Activated naive CD4-positive, alpha-beta T cell treated with anti-CD3 and anti-CD28 coated beads, Interleukin-2, amount 50 U/mL, for 24 hours (primary cell): ENCODE measurements around the gene LYZL2.
"Not testable (repeated sequence)": the region's sequence is repeated elsewhere in the genome, so short reads cannot be mapped to it uniquely, and the experiment has no call there.

Experiments used
- H3K27ac Mint-ChIP-seq: one replicate; pipeline ENCODE4 v1.8.0; 2021; ENCODE audit warnings: mild to moderate bottlenecking, mixed read lengths
- H3K27me3 Mint-ChIP-seq: one replicate; pipeline ENCODE4 v1.8.0; 2021; ENCODE audit warnings: mixed read lengths
- H3K36me3 Mint-ChIP-seq: one replicate; pipeline ENCODE4 v1.8.0; 2021; ENCODE audit warnings: mixed read lengths
- H3K4me1 Mint-ChIP-seq: one replicate; pipeline ENCODE4 v1.8.0; 2021; ENCODE audit warnings: mixed read lengths
- H3K4me3 Mint-ChIP-seq: one replicate; pipeline ENCODE4 v1.8.0; 2021; ENCODE audit warnings: mild to moderate bottlenecking, mixed read lengths
- H3K9me3 Mint-ChIP-seq: one replicate; pipeline ENCODE4 v1.8.0; 2021; ENCODE audit warnings: mixed read lengths

The LYZL2 gene

DNA sequence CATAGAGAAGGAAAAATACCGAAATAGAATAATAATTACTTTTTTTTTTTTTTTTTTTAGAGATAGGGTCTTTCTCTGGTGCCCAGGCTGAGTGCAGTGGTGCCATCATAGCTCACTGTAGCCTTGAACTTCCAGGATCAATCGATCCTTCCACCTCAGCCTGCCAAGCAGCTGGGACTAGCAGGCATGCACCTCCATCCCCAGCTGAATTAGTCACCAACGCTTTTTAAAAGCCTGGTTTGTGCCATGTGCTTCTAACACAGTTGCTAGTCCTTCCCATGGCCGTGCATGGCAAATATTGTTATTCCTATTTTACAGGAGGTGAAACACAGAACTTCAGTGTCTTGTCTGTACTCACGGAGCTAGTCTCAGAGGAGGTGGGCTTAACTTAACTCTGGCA is 23.2 kb downstream of the LYZL2 start:
- Mint-ChIP-seq H3K9me3 (no peaks in the 10 kb centered on the region), H3K27me3 (peaks cover 6% of the 10 kb centered on the region), H3K4me3 (no peak overlapping the region), H3K36me3 (no peaks in the 10 kb centered on the region), H3K4me1 (no peaks in the 10 kb centered on the region), H3K27ac (no peak overlapping the region)

DNA sequence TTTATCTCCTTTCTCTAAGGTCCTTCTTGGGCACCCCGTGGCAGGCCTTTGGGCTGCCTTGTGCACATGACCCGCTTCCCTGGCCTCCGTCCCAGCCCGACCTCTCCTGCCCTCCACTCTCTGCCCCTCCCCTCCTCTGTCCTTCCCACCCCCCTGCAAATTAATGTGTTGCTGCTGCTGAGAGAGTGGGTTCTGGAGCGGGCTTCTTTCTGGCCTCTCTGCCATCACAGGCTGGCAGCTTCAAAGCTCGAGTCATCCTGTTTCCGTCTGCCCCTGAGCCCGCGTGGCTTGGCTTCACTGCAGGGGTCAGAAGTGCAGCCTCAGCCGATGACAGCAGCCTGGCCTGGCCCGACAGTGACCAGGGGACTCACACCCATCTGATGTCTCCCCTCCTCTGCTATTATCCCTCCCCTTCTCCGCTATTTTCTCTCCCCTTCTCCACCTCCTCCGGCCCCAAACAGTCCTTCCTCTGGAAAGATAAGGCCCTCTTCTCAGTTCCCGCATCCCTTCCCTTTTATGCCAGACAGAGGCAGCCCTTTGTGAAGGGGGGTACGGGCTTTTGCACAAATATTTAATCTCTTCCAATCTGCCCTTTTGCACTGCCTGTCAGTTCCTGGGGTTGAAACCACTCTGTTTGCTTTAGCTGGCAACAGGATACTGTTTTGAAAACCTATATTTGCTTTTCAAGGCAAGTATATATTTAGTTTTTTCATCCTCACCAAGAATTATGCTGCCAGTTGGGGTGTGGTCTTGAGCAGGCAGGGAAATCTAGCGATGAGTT is 24.0 kb downstream of the LYZL2 start:
- not testable (repeated sequence) for H3K27me3 Mint-ChIP-seq, H3K36me3 Mint-ChIP-seq, H3K9me3 Mint-ChIP-seq

DNA sequence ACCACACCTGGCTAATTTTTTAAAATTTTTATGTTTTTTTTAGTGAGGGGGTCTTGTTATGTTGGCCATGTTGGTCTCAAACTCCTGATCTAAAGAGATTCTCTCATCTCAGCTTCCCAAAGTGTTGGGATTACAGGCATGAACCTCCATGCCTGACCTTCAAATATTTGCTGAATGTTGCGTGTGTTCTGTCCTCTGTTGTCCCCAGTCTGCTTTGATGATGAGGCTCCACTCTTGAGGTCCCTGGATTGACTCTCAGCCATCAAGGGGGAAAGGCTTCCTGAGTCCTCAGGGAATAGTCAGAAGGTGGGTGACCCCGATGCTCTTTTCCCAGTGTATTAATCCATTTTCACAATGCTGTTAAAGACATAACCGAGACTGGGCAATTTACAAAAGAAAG is 26.0 kb downstream of the LYZL2 start:
- H3K4me1 Mint-ChIP-seq, result no peaks in the 10 kb centered on the region
- H3K27me3 Mint-ChIP-seq, result peaks cover 1% of the 10 kb centered on the region
- no peaks in the 10 kb centered on the region for H3K36me3 Mint-ChIP-seq
- no peaks in the 10 kb centered on the region for H3K9me3 Mint-ChIP-seq
- H3K4me3 Mint-ChIP-seq, result no peak overlapping the region
- no peak overlapping the region for H3K27ac Mint-ChIP-seq

More for the DNA sequence above, 24.0 kb downstream of the LYZL2 start:
- H3K4me1 Mint-ChIP-seq, H3K4me3 Mint-ChIP-seq, H3K27ac Mint-ChIP-seq: not testable (repeated sequence)

DNA sequence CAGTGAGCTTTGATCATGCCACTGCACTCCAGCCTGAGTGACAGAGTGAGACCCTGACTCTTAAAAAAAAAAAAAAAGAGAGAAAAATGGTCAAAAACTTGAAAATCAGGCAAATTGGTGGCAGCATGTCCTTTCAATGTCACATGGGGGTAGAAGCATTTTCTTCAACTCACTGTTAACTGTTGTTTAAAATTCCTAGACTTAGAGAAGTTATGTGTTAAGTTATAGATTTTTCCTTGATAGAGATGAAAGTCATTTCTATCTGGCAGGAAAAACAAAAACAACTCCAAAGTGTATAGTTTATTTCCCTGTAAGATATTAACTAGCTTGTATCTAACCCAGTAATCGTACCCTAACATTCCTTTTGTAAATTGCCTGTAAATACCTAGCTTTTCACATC is 26.8 kb downstream of the LYZL2 start:
- Mint-ChIP-seq H3K4me3 (no peak overlapping the region), H3K27me3 (no peaks in the 10 kb centered on the region), H3K36me3 (no peaks in the 10 kb centered on the region), H3K9me3 (no peaks in the 10 kb centered on the region), H3K27ac (no peak overlapping the region), H3K4me1 (no peaks in the 10 kb centered on the region)

GRCh38 chr10:30600005-30600404 is 29.5 kb downstream of the LYZL2 start:
- H3K4me3 Mint-ChIP-seq, result no peak overlapping the region
- no peaks in the 10 kb centered on the region for H3K36me3 Mint-ChIP-seq
- H3K9me3 Mint-ChIP-seq, result no peaks in the 10 kb centered on the region
- no peaks in the 10 kb centered on the region for H3K4me1 Mint-ChIP-seq
- no peak overlapping the region for H3K27ac Mint-ChIP-seq
- no peaks in the 10 kb centered on the region for H3K27me3 Mint-ChIP-seq

DNA sequence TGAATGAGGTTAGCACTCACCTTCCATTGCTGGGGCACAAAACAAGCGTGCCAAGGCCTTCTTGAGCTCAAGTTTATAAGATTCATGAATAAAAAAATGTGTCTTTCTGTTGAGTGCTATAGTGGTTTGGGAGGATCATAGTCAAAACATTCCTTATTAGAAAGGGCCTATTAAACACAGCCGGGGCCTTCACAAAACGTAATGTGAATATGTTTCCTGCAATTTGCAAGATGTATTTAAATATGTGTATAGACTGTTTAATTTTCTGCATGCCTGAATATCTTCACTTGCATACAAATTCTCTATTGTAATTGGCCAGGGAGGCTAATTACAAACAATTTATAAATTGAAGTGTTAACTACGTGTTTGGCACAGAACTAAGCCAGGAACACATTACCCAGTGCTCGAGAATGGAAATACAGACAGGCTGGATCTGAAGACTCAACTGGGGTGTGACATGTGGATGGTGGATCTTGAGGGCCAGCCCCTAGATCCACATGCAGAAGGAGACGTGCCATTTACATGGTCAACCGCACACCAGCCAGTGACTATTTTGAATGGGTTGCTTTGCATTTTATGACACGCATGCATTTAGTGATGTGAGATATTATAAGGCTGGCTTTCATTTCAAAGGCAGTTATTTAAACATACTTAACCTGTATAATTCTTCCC is 31.3 kb downstream of the LYZL2 start:
- H3K27me3 Mint-ChIP-seq, result no peaks in the 10 kb centered on the region
- no peaks in the 10 kb centered on the region for H3K9me3 Mint-ChIP-seq
- no peaks in the 10 kb centered on the region for H3K36me3 Mint-ChIP-seq
- no peak overlapping the region for H3K4me3 Mint-ChIP-seq
- no peak overlapping the region for H3K27ac Mint-ChIP-seq
- no peaks in the 10 kb centered on the region for H3K4me1 Mint-ChIP-seq

DNA sequence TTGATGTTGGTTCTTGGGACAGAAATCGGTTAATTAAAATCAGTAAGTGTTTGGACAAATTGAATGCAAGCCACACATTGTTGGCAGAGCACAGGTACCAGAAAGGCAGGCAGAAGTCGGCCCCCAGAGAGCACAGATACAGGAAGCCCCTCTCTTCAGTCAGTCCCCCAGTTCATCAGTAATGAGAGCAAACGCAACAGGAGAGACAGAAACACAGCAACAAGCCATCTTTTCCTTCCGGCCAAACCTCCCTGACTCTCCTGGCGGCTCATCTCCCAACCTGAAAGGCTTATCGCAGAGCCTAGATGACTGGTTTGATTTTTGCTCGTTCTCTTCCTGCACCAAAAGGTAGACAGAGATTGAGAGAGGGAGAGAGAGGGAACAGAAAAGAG is 32.1 kb downstream of the LYZL2 start:
- H3K4me1 Mint-ChIP-seq, H3K9me3 Mint-ChIP-seq, H3K27ac Mint-ChIP-seq, H3K4me3 Mint-ChIP-seq, H3K27me3 Mint-ChIP-seq, H3K36me3 Mint-ChIP-seq: not testable (repeated sequence)

DNA sequence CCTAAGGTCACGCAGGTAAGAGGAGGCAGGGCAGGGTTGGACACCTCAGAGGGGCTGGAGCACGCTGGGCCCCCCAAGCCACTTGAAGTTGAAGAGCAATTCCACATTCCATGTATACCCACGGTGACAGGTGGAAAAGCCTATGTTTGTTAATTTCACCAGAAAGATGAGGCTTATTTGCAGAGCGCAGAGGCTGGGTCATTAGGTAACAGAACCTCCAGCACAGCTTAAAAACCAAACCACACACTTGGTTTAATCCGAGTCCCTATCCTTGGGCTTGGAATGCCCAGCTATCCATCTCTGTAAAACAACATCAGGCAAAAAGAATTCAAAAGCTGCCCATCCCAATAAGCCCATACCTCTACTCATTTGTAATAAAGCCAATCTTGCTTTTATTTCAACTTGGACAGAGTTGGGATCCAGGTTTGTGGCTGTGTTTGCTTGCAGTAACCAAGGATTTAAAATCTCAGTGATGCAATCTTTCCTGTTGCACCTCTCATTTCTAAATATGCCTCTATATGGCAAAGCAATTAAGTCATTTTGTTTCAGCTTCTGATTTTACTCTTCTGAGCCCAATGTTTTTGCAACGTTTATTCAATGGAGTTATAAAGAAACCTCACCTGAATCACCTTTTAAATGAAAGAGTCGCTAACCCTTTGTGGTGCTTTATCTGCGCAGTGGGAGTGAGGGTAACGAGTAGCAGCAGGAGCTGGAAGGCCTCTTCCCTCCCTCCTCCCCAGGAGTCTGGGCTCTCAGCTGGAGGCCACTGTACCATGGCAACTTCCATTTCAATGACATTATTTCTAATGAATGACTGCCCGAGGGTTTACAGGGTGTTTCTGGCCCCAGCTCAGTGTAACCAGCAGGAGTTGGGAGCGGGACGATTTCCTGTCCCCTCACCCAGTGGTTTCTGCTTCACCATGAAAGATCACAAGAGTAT is 32.8 kb downstream of the LYZL2 start:
- H3K36me3 Mint-ChIP-seq, H3K4me1 Mint-ChIP-seq, H3K4me3 Mint-ChIP-seq, H3K27ac Mint-ChIP-seq, H3K27me3 Mint-ChIP-seq, H3K9me3 Mint-ChIP-seq: not testable (repeated sequence)

DNA sequence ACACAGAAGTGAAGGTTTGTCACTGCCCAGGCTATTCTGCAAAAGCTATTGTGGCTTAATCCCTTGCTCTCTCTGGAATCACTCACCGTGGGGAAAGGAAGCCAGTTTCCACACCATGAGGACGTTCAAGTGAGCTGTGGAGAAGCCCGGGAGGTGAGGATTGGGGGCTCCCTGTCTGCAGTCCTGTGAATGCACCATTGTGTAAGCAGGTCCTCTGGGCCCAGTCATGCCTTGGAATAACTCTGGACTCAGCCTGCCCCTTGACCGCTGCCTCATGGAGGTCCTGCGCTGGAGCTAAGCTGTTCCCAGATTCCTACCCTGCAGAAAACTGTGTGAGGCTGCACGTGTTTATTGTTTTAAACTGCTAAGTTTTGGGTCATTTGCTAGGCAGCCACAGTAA is 33.5 kb downstream of the LYZL2 start:
- no peak overlapping the region for H3K27ac Mint-ChIP-seq
- no peaks in the 10 kb centered on the region for H3K36me3 Mint-ChIP-seq
- no peaks in the 10 kb centered on the region for H3K9me3 Mint-ChIP-seq
- H3K27me3 Mint-ChIP-seq, result no peaks in the 10 kb centered on the region
- no peak overlapping the region for H3K4me3 Mint-ChIP-seq
- H3K4me1 Mint-ChIP-seq, result no peaks in the 10 kb centered on the region

DNA sequence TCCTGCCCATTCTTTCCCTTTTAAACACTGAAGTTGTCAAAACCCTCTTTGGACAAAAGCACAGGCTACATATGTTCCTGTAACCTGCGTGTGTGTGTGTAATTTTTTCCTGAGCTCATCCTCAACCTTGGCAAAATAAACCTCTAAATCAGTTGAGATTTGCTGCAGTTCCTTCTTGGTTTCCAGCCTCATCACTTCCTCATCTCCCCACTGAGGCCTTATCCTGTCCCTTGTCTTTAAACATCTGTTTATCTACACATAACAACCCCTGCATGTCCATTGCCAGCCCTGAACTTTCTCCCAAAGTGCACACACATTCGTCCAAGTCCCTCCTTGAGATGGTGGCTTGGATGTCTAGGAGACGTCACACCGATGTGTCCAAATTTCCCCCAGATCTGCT is 35.5 kb downstream of the LYZL2 start:
- no peak overlapping the region for H3K4me3 Mint-ChIP-seq
- H3K36me3 Mint-ChIP-seq, result no peaks in the 10 kb centered on the region
- H3K27ac Mint-ChIP-seq, result no peak overlapping the region
- H3K9me3 Mint-ChIP-seq, result no peaks in the 10 kb centered on the region
- H3K27me3 Mint-ChIP-seq, result no peaks in the 10 kb centered on the region
- H3K4me1 Mint-ChIP-seq, result no peaks in the 10 kb centered on the region

GRCh38 chr10:30592770-30593169 is 36.8 kb downstream of the LYZL2 start:
- not testable (repeated sequence) for H3K9me3 Mint-ChIP-seq, H3K4me1 Mint-ChIP-seq, H3K27me3 Mint-ChIP-seq, H3K27ac Mint-ChIP-seq, H3K4me3 Mint-ChIP-seq, H3K36me3 Mint-ChIP-seq

DNA sequence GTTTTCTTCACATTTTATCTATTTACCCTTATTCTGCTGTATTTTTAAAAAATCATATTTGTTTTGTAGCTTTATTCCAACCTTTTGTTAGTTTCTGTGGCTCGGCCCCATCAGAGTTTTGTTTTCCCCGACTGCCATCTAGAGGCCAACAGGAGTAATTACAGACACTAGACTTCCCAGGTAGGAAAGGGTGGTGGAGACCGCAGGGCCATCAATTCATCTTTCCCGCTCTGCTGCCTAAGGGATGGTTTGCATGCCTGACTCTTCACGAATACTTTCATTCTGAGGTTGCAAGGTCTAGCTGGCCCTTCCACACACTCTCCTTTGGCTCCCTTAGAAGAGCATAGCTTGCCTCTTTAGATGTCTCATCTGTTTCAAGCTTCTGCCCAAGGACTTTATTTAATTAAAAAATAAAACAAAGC is 38.3 kb downstream of the LYZL2 start:
- no peak overlapping the region for H3K27ac Mint-ChIP-seq
- H3K27me3 Mint-ChIP-seq, result no peaks in the 10 kb centered on the region
- no peak overlapping the region for H3K4me3 Mint-ChIP-seq
- H3K4me1 Mint-ChIP-seq, result no peaks in the 10 kb centered on the region
- no peaks in the 10 kb centered on the region for H3K9me3 Mint-ChIP-seq
- no peaks in the 10 kb centered on the region for H3K36me3 Mint-ChIP-seq

DNA sequence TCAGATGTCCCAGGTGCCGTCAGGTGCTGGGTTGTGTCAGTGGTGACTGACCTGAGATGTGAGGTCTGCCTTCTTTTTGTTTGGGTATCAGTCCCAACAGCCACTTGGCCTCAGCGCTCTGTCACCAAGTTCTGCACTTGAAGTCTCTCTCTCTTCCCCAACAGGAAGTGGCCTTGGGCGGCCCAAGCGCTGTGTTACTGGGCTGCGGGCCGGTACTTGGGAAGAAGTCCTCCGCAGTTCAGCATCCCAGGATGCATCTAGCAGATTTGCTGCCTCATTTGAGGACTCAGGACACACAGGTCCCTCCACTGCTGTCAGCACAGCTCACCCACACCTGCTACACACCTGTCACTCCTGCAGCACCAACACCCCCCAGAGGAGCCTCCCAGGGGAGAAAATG is 40.1 kb downstream of the LYZL2 start:
- Mint-ChIP-seq H3K27me3 (no peaks in the 10 kb centered on the region), H3K4me3 (no peak overlapping the region), H3K4me1 (no peaks in the 10 kb centered on the region), H3K36me3 (no peaks in the 10 kb centered on the region), H3K27ac (no peak overlapping the region), H3K9me3 (no peaks in the 10 kb centered on the region)

DNA sequence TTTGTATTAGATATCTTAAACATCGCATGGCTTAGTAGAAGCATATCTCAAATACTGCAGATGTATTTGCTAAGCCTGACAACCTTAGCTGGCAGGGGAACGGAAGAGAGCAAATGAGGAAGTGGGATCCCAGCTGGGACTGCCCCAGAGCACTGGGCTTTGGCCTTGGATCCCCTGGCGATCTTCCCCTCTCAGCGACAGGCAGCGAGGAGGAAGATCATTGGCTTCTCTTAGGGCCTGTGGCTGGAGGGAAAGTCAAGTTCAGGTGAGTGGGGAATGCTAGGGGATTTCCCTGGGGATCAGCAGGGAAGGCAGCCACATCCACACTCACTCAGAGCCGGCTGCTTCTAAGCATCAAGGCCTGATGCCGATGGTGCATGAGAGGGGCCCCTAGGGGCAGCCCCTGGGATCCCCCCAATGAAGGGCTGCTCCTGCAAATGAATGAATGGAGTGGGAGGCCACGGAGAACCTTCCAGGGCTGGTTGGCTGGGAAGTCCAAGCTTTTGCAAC is 42.0 kb downstream of the LYZL2 start:
- Mint-ChIP-seq H3K27me3 (no peaks in the 10 kb centered on the region), H3K4me1 (peaks cover 3% of the 10 kb centered on the region), H3K36me3 (no peaks in the 10 kb centered on the region), H3K4me3 (no peak overlapping the region), H3K27ac (no peak overlapping the region), H3K9me3 (no peaks in the 10 kb centered on the region)

DNA sequence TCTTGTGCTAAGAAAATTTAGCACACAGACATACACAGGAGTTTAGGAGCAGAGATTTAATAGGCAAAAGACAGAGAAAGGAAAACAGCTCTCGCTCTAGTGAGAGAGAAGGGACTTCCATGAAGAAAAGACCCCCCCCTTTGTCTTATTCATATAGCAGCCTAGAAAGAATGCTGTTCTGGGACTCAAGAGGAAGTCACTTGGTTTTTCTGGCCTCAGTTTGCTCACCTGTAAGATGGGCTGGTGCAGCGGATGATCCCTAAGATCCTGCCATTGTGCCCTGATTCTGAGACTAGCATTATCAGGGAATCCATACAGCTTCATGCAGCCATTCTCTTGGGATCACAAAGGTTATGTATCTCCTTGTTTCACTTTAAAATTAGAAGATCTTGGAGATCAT is 42.7 kb downstream of the LYZL2 start:
- H3K36me3 Mint-ChIP-seq, result no peaks in the 10 kb centered on the region
- peaks cover 3% of the 10 kb centered on the region for H3K4me1 Mint-ChIP-seq
- no peak overlapping the region for H3K27ac Mint-ChIP-seq
- H3K27me3 Mint-ChIP-seq, result no peaks in the 10 kb centered on the region
- H3K4me3 Mint-ChIP-seq, result no peak overlapping the region
- no peaks in the 10 kb centered on the region for H3K9me3 Mint-ChIP-seq
